OCI-LY7 (cell line): ENCODE results near the gene MUSK. TPM values are rescaled to one million over a fixed set of nuclear protein-coding genes. Genes with fewer than 3 reads are reported as not detected.

Experiments used
- BruUV-seq: library from RNA; stranded (reverse); fragments of 400-500 nt; replicated peaks from 2 replicates; lab custom pipeline; 2021; lab: Mats Ljungman, UMichigan
- CTCF ChIA-PET: fragments of 300-600 bp; sonication (Branson Sonifier 250); formaldehyde crosslinking; loops from one replicate; lab custom pipeline; 2022; ENCODE audit warnings: antibody characterized with exemption; ENCODE audit not compliant: unreplicated experiment; lab: Charles Lee
- POLR2A ChIA-PET: fragments of 300-600 bp; sonication (Branson Sonifier 250); formaldehyde crosslinking; loops from one replicate; lab custom pipeline; 2022; ENCODE audit warnings: antibody characterized with exemption; lab: Charles Lee
- DNase-seq: peaks from one replicate; pipeline ENCODE4 v3.0.0-alpha.2; 2015; ENCODE audit warnings: low spot score
- H2AFZ ChIP-seq: fragments of 200-600 bp; sonication (generic), shearing (Covaris generic); 2 replicates; pipeline ENCODE4 v1.6.1; 2014; ENCODE audit warnings: mild to moderate bottlenecking, antibody characterized with exemption, low read length, moderate library complexity
- H3K27ac ChIP-seq: fragments of 200-600 bp; sonication (generic); 2 replicates; pipeline ENCODE4 v1.5.1; 2014; ENCODE audit warnings: mixed run types, low read depth, mild to moderate bottlenecking, moderate library complexity, low read length, inconsistent platforms; ENCODE audit not compliant: poor library complexity, severe bottlenecking
- H3K36me3 ChIP-seq: fragments of 200-600 bp; sonication (generic); 2 replicates; pipeline ENCODE4 v1.6.1; 2014; ENCODE audit warnings: mild to moderate bottlenecking, antibody characterized with exemption, low read length, moderate library complexity, mixed read lengths; ENCODE audit not compliant: insufficient read depth
- H3K4me1 ChIP-seq: fragments of 200-600 bp; sonication (generic); 2 replicates; pipeline ENCODE4 v1.5.1; 2014; ENCODE audit warnings: mild to moderate bottlenecking, low read length; ENCODE audit not compliant: insufficient read depth, poor library complexity, severe bottlenecking
- H3K4me2 ChIP-seq: fragments of 200-600 bp; sonication (generic); 2 replicates; pipeline ENCODE4 v1.6.1; 2014; ENCODE audit warnings: mild to moderate bottlenecking, low read length
- H3K4me3 ChIP-seq: fragments of 200-600 bp; sonication (generic); 2 replicates; pipeline ENCODE4 v1.5.1; 2014; ENCODE audit warnings: mild to moderate bottlenecking, low read depth, low read length; ENCODE audit not compliant: poor library complexity, severe bottlenecking
- H3K79me2 ChIP-seq: fragments of 200-600 bp; sonication (generic); 2 replicates; pipeline ENCODE4 v1.6.1; 2016; ENCODE audit warnings: low read depth, mild to moderate bottlenecking, low read length, moderate library complexity, mixed read lengths; ENCODE audit not compliant: insufficient read depth
- H3K9me2 ChIP-seq: fragments of 200-600 bp; sonication (generic); 2 replicates; pipeline ENCODE4 v1.6.1; 2016; ENCODE audit warnings: mild to moderate bottlenecking, low read length, mixed read lengths; ENCODE audit not compliant: insufficient read depth
- H3K9me3 ChIP-seq: fragments of 200-600 bp; sonication (generic); 2 replicates; pipeline ENCODE4 v1.6.1; 2014; ENCODE audit warnings: mild to moderate bottlenecking, mixed run types, low read length, mixed read lengths
- H4K20me1 ChIP-seq: fragments of 200-600 bp; sonication (generic); 2 replicates; pipeline ENCODE4 v1.6.1; 2014; ENCODE audit warnings: mild to moderate bottlenecking, antibody characterized with exemption, low read length, moderate library complexity, mixed read lengths; ENCODE audit not compliant: insufficient read depth
- EZH2phosphoT487 ChIP-seq: fragments of 200-600 bp; sonication (generic); IDR thresholded peaks from 2 replicates; pipeline ENCODE4 v1.6.1; 2018; ENCODE audit warnings: low read depth, borderline replicate concordance, mild to moderate bottlenecking, mixed run types, antibody characterized with exemption, low read length, moderate library complexity, mixed read lengths
- intact Hi-C: fragments of 100-400 bp; cut with micrococcal nuclease; formaldehyde crosslinking; loops from one replicate; pipeline ENCODE4 v1.10.0; 2022; ENCODE audit not compliant: unreplicated experiment
- total RNA-seq, 2 experiments: library from RNA; depleted of rRNA in 1 of 2; stranded (reverse); fragments of >200 nt in 1 of 2; shearing (Covaris generic) in 1 of 2; gene quantifications; 2 replicates each; pipeline ENCODE4 v1.2.3, GENCODE V29; 2014 to 2022
- TF ChIP-seq, protein P1 (sequence below): fragments of 200-600 bp; sonication (generic); conservative IDR thresholded peaks from 2 replicates; pipeline ENCODE4 v1.5.1; 2014; ENCODE audit warnings: mild to moderate bottlenecking, antibody characterized with exemption, low read length, moderate library complexity, mixed read lengths

The MUSK gene
- total RNA-seq, 2 experiments from 2014 or later: not detected

DNA sequence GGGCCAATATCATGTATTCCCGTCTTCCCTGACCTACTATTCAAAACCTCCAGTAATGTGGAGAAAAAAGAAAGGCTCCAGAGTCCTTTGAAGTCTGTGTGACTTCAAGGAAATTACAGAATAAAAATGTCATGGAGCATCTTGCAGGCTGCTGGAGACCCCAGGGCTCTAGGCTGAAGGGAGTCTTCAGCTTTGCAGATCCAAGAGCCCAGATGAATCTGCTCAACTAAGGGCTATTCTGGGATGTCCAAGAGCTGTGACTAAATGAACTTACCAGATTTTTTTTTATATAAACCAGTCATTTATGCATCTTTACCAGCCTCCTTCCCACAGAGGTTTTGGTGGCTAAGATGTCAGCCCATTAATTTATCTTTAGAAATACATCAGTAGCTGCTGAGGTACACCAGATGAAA, 167.3 kb downstream of the MUSK start:
- BruUV-seq: no TSS peak
- H3K79me2 ChIP-seq: no peaks in the 10 kb centered on the region
- H3K4me2 ChIP-seq: no peak overlapping the region
- intact Hi-C loops: no loop called here
- no peaks in the 10 kb centered on the region for H3K36me3 ChIP-seq
- ChIA-PET POLR2A (interaction anchor here (0.7 kb wide), 1 partner anchor 1003 kb away, joined by 3 read pairs; no protein-coding TSS in a partner anchor), CTCF (no interaction called here)
- no peaks in the 10 kb centered on the region for H3K9me3 ChIP-seq
- H4K20me1 ChIP-seq: no peaks in the 10 kb centered on the region
- H3K9me2 ChIP-seq: no peaks in the 10 kb centered on the region
- H3K27ac ChIP-seq: no peak overlapping the region
- no peak overlapping the region for H3K4me3 ChIP-seq
- no peaks in the 10 kb centered on the region for H3K4me1 ChIP-seq
- no peak for TF ChIP-seq EZH2phosphoT487
- TF ChIP-seq, protein P1, sequence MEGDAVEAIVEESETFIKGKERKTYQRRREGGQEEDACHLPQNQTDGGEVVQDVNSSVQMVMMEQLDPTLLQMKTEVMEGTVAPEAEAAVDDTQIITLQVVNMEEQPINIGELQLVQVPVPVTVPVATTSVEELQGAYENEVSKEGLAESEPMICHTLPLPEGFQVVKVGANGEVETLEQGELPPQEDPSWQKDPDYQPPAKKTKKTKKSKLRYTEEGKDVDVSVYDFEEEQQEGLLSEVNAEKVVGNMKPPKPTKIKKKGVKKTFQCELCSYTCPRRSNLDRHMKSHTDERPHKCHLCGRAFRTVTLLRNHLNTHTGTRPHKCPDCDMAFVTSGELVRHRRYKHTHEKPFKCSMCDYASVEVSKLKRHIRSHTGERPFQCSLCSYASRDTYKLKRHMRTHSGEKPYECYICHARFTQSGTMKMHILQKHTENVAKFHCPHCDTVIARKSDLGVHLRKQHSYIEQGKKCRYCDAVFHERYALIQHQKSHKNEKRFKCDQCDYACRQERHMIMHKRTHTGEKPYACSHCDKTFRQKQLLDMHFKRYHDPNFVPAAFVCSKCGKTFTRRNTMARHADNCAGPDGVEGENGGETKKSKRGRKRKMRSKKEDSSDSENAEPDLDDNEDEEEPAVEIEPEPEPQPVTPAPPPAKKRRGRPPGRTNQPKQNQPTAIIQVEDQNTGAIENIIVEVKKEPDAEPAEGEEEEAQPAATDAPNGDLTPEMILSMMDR: no peak
- no peak overlapping the region for H2AFZ ChIP-seq
- DNase-seq: no peak

DNA sequence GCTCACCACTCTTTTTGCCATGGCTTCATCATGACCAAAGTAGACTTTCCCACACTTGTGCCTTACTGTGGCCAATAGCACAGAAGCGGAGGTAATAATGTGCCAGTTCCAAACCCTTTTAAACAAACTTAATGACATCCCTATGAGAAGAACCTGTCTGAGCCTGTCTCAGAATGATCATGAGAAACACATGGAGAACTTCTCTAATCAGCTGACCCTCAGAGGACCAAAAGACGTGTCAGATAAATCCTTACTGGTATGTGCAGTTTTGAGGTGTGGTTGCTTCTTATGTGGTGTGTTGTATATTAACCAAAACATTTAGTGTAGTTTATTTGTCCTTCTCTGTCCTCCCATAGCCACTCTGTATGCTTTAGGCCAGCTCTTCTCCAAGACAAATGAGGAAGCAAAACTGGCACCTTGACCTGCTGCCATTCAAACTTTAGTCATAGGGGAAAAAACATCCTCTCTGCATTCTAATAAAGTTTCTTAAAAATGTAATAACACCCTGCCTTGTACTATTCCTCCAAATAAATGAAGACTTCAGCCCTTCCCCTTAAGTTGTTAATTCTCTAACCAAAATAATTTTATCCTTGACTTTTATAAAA, 168.9 kb downstream of the MUSK start:
- intact Hi-C loops: no loop called here
- no TSS peak for BruUV-seq
- no peaks in the 10 kb centered on the region for H3K79me2 ChIP-seq
- no peaks in the 10 kb centered on the region for H3K4me1 ChIP-seq
- H4K20me1 ChIP-seq: no peaks in the 10 kb centered on the region
- no peaks in the 10 kb centered on the region for H3K9me3 ChIP-seq
- no peak overlapping the region for H3K27ac ChIP-seq
- ChIA-PET CTCF (no interaction called here), POLR2A (no interaction called here)
- H3K4me2 ChIP-seq: no peak overlapping the region
- H2AFZ ChIP-seq: no peak overlapping the region
- no peaks in the 10 kb centered on the region for H3K36me3 ChIP-seq
- DNase-seq: no peak
- no peaks in the 10 kb centered on the region for H3K9me2 ChIP-seq
- TF ChIP-seq, protein P1: no peak
- TF ChIP-seq EZH2phosphoT487: no peak
- H3K4me3 ChIP-seq: no peak overlapping the region

DNA sequence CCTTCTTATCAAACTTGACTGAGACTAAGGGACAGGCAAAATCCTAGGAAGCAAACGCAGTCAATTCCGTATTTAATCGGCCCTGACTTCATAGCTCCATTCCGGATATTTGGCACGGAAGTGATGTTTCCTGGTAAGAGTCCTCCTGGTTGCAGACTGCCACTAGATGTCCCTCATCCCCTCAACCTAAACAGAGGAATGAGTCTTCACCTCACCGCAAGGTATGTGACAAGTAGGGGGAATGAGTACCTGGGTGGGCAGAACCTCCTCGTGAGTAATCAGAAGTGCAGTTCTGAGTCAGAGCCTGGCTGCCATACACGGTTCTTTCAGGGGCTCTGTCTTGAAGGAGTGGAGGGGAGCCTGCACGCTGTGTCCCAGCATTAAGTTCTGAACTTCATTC, 173.6 kb downstream of the MUSK start:
- Histone ChIP-seq H3K79me2 (no peaks in the 10 kb centered on the region), H4K20me1 (no peaks in the 10 kb centered on the region), H3K4me3 (no peak overlapping the region), H3K27ac (no peak overlapping the region), H3K9me2 (no peaks in the 10 kb centered on the region), H3K36me3 (no peaks in the 10 kb centered on the region), H3K9me3 (no peaks in the 10 kb centered on the region), H3K4me2 (no peak overlapping the region), H2AFZ (no peak overlapping the region), H3K4me1 (no peaks in the 10 kb centered on the region)
- POLR2A ChIA-PET: no interaction called here
- TF ChIP-seq, protein P1: no peak
- TF ChIP-seq EZH2phosphoT487: no peak
- CTCF ChIA-PET: interaction anchor here (0.5 kb wide), 1 partner anchor 396 kb away, joined by 3 read pairs; no protein-coding TSS in a partner anchor
- DNase-seq: no peak
- intact Hi-C loops: no loop called here
- BruUV-seq: no TSS peak
